ENCODE measurements around the gene GABARAPL2.

GRCh38 chr16:75552951-75553350, 13.2 kb upstream of the GABARAPL2 start:
- TF ChIP-seq CTCF (IDR thresholded peaks at IDR 0.05; ENCODE audit: insufficient read depth, low read length, poor library complexity, severe bottlenecking) = no peak
- no peak for TF ChIP-seq EZH2phosphoT487 (conservative IDR thresholded peaks at IDR 0.05; ENCODE audit: low read length)
